ENCODE results near the gene FAM161B.
A peak's percentile ranks its signal among the peaks of the same experiment; 100 is the strongest.
"Not testable (repeated sequence)": the region's sequence is repeated elsewhere in the genome, so short reads cannot be mapped to it uniquely, and the experiment has no call there.

The FAM161B gene, protein sequence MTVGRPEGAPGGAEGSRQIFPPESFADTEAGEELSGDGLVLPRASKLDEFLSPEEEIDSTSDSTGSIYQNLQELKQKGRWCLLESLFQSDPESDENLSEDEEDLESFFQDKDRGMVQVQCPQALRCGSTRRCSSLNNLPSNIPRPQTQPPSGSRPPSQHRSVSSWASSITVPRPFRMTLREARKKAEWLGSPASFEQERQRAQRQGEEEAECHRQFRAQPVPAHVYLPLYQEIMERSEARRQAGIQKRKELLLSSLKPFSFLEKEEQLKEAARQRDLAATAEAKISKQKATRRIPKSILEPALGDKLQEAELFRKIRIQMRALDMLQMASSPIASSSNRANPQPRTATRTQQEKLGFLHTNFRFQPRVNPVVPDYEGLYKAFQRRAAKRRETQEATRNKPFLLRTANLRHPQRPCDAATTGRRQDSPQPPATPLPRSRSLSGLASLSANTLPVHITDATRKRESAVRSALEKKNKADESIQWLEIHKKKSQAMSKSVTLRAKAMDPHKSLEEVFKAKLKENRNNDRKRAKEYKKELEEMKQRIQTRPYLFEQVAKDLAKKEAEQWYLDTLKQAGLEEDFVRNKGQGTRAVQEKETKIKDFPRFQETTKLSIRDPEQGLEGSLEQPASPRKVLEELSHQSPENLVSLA

DNA sequence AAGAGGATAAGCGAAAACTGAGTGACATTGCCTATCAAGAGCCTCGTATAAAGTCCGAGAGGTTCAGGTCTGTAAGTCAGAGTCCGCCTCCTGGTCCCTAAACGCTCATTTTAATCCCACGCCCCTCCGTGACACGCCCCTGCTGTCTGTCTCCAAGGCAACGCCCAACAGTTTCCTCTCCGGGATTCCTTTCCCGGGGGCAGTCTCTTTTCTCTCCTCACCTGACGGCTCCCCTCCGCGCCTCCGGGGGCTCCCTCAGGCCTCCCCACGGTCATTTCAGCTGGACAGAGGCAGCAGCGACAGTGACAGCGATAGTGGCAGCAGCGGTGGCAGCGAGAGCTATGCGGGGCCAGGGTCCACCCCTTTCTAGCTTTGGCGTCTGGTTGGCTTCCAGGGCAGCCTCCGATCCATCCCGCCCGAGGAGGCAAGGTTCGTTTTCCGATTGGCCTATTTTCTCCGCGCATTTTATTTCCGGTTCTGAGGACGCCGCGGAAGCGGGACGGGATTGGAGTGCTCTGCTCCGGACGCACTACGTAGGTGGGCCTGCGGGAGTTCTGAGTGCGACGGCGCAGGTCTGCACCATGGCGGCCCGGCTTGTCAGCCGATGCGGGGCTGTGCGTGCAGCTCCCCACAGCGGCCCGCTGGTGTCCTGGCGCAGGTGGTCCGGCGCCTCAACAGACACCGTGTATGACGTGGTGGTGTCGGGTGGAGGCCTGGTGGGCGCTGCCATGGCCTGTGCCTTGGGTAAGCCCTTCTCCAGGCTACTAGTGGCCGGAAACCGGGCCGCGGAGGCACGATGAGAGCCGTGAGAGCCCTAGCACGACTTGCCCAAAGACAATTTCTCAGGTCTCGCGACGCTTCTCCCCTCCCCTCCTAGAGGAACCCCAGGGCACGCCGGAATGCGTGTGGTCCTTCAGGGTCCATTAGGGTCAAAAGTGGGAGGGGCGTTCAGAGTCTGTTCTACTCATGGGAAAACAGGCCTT lies at the start of gene FAM161B, which contains the start of gene COQ6:
TSS of gene FAM161B (minus strand) at position 343 of the 983 bp plus-strand sequence. CDS start at position 275, 68 bp downstream.
TSS of gene COQ6 (plus strand) at position 551 of the 983 bp plus-strand sequence. CDS start at position 582, 31 bp downstream.
- DNase-seq = peak; percentile 85

DNA sequence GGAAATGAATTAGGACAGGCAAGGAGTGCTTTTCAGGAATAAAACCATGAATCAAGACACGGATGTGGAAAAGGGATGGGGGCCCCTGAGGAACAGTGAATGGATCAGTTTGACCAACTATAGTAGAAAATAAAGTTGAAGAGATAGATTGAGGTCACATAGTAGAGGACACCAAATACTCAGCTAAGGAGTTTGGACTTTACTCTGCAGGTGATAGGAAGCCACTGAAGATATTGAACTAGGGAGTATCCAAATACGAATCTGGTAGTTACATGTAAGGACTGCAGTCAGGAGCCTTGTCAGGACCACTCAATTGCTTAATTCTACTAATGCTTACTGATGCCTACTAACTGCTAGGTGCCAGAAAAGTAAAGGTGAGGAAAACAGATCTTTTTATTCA lies 48.8 kb upstream of the FAM161B start:
- DNase-seq = no peak

DNA sequence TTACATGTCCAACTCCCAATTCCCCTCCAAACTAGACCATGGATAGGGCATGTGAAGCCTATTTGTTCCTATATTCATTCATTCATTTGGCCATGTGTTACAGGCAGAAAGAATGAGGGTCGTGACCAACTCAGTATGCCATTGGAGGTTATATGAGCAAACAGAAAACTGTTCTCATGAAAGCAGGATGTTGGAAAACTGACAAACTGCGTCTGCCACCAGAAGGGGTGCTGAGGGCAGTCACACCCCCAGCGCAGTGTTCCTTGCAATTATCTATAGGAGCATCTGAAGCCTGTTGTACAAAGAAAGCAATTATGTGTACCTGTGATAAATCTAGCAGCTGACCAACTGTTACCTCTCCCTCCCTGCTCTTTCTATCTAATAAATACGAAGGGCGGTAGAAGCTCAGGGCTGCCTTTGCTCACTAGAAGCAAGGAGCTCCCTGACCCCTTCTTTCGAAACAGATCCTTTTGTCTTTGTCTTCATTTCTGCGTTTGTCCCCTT lies 48.1 kb upstream of the FAM161B start:
- no peak for DNase-seq

DNA sequence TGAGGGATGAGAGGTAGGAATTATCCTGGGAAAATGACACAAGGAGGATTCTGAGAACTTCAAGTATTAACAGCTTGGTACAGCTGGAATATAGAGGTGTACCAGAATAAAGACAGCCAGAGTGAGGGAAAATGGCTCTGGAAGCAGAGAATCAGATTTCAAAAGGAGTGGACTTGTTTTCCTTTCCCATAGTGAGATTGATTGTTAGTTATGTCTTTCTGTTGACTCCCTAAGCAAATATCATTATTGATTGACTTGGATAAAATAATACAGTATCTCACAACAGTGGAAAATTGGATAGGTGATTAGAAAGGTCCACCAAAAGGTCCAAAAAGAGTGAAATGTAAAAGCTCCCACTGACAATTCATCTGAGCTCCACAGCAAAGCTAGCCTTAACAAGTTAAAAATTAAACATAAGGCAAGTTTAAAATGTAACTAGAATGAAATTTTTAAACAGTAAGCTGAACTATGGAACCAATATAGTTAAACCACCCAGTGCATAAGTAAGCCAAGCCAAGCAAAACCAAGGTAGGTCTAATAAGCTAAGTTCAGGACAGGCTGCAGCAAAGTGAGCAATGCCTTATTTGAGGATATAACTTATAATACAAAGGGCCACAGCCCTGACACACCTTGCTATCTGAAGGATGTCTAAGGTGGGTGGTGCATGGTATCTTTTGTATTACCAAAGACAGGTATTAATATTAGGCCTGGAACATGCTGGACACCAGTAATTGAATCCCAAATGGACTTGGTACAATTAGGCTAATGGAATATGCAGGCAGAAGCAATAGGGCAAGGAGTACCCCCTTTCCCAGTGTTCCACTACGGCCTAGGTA lies 47.4 kb upstream of the FAM161B start:
- DNase-seq = no peak

DNA sequence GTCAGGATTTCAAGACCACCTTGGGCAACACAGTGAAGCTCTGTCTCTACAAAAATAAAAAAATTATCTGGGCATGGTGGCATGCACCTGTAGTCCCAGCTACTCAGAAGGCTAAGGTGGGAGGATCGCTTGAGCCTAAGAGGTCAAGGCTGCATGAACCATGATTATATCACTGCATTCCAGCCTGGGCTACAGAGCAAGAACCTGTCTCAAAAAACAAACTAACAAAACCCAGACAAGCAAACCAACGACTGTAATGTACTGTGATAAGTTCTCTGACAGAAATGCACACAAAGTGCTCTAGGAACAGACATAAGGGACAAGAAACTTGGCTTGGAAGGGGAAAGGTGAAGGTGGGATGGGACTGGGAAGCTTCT lies 46.8 kb upstream of the FAM161B start:
- no peak for DNase-seq

DNA sequence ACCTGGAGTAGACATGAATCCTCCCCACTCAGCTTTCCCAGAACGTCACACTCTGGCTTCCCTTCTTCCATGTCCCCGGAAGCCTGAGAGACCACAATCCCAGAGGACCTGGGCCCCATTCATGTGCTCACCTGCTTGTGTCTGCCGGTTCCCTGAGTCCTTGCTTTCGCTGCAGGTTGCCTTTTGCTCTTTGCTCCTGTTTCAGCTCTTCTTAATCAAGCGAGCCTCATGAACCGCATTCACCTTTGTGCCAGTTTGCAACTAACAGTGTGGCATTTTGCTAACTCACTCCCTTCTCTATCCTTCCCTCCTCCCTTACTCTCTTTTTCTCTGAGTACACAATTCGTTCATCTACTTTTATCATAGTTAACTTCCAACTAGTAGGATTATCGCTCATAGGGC lies 46.1 kb upstream of the FAM161B start:
- DNase-seq = no peak

DNA sequence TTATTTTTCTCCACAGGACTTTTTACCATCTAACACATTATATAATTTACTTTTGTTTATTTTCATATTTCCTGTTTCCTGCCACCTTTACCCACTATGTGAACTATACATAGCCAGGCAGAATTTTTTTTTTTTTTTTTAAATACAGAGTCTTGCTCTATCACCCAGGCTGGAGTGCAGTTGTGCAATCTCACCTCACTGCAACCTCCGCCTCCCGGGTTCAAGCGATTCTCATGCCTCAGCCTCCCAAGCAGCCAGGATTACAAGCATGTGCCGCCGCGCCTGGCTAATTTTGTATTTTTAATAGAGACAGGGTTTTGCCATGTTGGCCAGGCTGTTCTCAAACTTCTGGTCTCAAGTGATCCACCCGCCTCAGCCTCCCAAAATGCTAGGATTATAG lies 45.0 kb upstream of the FAM161B start:
- not testable (repeated sequence) for DNase-seq

DNA sequence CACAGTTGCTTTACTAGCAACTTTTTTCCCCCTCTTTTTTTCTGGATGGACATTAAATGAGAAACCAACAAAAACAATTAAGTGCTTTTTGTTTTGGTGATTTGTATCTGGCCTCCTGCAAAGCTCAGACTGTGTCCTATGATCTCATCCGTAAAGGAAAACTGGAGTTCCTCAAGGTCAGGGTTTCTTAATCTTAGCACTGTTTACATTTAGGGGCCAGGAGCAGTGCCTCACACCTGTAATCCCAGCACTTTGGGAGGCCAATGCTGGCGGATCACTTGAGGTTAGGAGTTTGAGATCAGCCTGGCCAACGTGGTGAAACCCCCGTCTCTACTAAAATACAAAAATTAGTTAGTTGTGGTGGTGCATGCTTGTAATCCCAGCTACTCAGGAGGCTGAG lies 41.2 kb upstream of the FAM161B start:
- no peak for DNase-seq

DNA sequence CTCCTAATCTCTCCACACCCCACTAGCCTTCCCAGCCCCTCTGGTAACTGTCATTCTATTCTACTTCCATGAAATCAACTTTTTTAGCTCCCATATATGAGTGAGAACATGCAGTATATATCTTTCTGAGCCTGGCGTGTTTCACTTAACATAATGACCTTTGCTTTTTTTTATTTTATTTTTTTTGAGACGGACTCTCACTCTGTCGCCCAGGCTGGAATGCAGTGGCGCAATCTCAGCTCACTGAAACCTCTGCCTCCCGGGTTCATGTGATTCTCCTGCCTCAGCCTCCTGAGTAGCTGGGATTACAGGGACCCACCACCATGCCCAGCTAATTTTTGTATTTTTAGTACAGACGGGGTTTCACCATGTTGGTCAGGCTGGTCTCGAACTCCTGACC lies 38.8 kb upstream of the FAM161B start:
- DNase-seq = not testable (repeated sequence)

DNA sequence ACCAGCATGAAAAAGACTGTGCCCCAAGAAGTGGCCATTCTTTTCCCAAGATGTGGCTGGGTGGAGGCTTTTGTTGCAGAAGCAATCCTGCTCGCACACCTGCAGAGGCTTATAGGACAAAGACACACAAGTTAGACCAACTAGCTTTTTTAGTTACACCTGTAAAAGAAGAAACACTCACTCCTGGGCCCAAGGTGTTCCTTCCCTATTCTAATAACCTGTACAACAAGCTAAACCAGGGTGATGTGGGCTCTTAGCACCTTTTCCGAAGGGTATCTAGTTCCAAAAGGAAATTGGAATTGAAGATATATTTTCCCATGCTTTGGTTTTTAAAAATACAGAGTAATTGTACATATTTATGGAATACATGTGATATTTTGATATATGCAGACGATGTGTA lies 38.2 kb upstream of the FAM161B start:
- DNase-seq = no peak

DNA sequence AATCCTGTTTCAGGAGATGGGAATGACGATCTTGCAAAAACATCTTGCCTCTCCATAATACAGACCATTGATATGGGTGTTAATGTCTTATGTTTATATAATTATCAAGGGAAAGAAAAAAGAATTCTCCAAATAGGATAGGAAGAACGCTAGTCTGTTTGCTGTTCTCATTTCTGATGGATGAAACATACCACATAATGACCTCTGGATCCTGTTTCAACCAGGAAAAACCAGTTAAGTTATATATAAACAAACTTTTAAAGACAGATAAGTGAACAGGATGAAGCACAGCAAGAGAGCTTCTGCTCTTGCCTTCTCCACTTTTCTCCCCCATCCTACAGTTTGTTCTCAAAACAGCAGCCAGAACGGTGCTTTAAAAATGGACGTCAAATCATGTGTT lies 28.0 kb upstream of the FAM161B start:
- DNase-seq = no peak

DNA sequence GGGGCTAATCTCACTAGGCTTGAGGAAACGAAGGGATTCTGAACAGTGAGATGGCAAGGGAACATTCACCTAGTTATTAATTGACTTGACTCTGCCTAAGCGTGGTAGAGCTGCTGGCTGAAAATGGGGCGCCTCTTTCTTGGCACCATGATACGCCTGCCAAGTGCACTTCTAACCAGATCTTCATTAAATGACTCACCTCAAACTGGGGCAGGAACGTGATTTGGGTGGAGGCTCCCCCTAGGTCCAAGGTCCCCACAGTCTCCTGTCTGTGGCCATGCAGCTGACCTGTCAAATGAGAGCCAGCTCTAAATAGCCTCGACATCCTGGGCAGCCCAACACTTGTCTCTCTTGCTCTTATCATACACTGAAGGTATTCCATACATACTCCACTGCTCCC lies 26.2 kb upstream of the FAM161B start:
- no peak for DNase-seq

DNA sequence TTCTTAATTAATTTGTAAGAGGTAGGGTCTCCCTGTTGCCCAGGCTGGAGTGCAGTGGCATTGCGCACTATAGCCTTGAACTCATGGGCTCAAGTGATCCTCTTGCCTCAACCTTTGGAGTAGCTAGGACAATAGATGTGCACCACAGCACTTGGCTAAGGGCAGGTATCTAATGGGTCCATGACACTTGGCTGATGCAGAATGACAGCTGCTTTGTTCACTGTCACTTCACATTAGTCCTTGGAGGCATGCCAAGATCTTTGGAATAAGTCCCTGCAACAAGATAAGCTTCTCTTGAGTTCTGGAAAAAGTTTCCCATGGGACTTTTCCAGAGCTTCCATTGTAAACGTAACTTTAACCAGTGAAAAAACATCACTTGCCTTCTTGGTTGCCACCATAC lies 23.6 kb upstream of the FAM161B start:
- DNase-seq = no peak

DNA sequence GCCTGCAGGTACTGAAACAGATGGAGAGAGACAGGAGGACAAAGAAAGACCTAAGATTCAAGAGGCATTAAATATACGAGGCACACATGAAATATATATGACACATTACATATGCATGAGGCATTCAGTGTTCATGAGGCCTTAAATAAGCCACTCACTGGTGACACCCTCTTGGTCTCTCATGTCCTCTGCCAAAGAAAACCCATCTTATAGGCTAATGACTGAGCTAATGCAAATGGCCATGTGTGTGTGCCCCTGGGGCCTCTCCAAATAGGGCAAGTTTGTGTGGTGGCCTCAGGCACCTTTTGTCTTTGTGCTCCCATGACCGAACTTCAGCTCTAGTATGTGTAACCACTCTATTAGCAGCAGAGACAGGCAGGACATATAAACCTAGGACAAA lies 19.0 kb upstream of the FAM161B start:
- no peak for DNase-seq

DNA sequence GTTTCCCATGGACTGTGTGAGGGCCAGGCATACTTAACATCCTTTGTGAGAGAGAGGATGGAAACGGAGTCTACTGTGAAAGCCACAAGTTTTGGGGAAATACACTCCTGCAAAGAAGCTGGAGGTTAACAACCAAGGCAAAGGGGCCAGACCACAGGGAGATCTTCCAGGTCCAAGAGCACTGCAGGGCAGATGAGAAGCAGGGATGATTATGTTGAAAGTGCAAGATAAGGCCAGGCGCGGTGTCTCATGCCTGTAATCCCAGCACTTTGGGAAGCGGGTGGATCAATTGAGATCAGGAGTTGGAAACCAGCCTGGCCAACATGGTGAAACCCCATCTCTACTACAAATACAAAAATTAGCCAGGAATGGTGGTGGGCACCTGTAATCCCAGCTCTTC lies 15.3 kb upstream of the FAM161B start:
- no peak for DNase-seq

DNA sequence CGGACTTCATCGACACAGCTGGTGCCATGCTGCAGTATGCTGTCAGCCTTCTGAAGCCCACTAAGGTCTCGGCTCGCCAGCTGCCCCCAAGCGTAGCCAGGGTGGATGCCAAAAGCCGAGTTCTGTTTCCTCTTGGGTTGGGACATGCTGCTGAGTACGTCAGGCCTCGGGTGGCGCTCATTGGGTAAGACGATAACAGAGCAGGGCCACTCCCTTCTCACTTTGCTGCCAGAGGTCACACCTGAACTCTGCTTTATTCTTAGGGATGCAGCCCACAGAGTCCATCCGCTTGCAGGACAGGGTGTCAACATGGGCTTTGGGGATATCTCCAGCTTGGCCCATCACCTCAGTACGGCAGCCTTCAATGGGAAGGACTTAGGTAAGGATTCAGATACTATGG lies 11.3 kb upstream of the FAM161B start:
- DNase-seq = no peak

DNA sequence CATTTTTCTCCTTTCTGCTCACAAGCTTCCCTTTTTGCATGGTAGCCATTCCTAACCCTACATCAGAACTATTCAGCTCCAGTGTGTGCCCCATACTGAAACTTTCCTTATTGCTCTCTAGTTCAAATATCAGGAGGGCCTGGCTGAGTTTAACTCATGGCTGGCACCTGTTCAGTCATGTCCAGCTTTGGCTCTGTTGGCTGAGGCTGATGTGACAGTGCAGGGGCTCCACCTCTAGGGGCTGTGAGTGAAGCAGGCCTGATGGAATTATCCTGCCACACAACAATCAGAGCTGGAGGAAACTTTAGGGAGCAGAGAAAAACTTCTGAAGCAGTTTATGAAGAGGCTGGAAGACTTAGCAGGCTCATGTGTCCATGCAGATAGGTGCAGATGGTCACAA lies 8.7 kb upstream of the FAM161B start:
- no peak for DNase-seq

DNA sequence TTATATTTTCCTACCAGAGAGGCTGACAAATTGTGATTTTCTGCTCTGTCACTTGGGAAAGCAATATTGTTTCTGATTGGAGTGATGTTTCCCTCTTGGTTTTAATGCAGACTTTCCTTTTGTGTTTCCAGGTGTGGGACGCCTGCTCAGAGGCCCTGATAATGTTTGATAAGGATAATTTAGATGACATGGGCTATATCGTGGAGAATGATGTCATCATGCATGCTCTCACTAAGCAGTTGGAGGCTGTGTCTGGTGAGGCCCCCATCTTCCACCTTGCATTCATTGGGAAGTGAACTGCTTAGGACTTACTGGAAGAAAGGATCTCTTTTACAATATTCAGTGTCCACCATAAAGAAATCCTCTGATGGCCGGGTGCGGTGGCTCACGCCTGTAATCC lies 5.8 kb upstream of the FAM161B start:
- DNase-seq = no peak

DNA sequence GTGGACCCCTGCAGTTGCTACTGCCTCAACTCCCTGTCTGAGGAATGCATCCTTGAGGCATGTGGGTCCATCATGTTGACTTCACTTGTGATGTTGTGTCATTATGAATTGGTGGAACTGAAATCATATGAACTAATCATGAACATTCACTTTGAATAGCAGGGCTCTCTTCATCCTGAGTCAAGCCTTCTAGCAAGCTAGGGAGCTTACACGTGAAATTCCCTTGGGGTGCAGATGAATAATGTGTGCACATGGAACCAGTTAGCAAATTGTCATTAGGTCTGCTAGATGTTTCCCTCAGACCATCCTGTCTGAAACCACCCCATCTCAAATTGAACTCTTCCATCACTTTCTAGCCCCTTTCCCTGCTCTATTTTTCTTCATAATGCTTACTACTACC lies 3.8 kb upstream of the FAM161B start:
- DNase-seq = no peak

DNA sequence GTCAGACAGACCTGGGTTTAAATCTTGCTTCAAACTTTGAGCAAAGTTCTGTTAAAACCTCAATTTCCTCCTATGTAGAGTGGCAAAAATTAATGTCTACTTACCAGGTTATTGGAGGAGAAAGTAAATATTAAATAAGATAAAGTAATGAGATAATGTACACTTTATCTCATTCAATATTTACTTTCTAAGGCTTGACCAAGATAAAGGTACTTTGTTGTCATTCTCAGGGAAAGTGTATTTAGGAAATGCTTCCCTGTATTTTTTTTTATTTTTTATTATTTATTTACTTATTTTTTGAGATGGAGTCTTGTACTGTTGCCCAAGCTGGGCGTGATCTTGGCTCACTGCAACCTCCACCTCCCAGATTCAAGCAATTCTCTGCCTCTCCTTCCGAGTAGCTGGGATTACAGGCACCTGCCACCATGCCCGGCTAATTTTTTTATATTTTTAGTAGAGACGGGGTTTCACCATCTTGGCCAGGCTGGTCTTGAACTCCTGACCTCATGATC lies 4.7 kb downstream of the FAM161B start:
- DNase-seq = no peak

DNA sequence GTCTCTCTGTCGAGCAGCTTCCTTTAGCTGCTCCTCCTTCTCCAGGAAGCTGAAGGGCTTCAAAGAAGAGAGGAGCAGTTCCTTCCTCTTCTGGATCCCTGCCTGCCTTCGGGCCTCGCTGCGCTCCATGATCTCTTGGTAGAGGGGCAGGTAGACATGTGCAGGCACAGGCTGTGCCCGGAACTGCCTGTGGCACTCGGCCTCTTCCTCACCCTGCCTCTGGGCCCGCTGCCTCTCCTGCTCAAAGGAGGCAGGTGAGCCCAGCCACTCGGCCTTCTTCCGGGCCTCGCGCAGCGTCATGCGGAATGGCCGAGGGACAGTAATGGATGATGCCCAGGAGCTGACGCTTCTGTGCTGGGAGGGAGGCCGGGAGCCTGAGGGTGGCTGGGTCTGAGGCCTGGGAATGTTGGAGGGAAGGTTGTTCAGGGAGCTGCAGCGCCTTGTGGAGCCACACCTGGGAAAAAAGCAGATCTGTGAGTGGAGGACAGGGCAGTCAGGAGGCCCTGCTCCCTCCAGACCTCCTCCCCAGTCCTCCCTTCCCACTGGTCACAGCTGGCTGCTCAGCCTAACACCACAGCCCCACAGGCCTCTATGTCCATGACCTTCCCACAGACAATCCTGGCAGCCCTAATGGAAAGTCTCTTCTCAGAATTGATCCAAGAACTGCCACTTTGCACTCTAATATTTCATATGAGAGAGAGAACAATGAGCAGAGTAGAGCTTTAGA lies 5.3 kb downstream of the FAM161B start:
- no peak for DNase-seq

All from activated CD4-positive, alpha-beta T cell treated with anti-CD3 and anti-CD28 coated beads for 1 hour (primary cell).